Right lobe of liver (tissue), 4 donors: Measurements from ENCODE around the gene HOXD1.

Experiments used
- POLR2A ChIP-seq: fragments of 450-650 bp; IDR thresholded peaks from one replicate; pipeline ENCODE4 v1.6.1; 2017; ENCODE audit warnings: antibody characterized with exemption, mild to moderate bottlenecking
- TF ChIP-seq, protein P1 (sequence below), 4 donors: fragments of 200-600 bp in 3 of 4; fragments of 450-650 bp in 1 of 4; IDR thresholded peaks; one replicate each; pipeline versions ENCODE4 v1.5.1 to v1.8.0; 2016 to 2022; ENCODE audit warnings: antibody characterized with exemption in 4 of 4, mild to moderate bottlenecking in 2 of 4
- donor health status: DM: no; HTN: no; CAD: no.
- donor health status: DM: no; HTN: no; CAD: no.
- donor health status: DM: no; HTN: yes; CAD: no.

DNA sequence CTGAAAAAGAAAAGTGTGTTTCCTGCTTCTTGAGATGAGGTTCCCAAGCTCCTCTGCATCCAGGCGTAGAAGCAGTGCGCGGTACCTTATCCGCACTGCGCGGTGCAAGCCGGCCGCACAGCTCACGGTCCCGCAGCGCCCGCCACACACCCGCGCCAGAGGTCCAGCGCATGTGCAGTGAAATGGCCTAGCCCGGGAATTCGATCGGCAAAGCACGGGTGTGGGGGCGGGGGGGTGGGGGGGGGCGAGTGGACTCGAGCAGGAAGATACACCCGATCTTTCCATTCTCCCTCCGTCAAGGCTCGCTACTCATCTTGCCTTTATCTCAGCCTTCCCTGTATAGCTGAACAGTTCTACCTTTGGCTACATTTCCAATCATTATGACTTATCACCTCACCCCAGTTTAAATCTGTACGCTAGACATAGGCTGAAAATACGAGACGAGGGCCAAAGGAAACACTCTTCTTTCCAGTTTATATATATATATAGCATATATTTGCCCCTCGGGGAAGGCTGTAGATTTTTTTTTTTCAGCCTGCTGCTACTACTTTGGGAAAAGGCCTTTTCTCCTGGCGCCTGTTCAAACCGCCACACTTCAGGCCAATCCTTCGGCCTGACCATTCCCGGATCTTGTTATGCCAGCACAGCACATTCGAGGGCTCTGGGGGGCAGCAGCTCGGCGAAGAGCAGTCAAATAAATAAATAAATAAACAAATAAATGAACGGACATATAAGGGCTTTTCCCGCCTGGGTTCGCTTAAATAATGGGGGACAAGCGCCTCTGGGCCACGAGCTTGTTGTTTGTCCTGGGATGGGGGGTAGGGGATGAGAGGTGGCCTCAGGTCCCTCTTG is 48.6 kb upstream of the HOXD1 start:
- TF ChIP-seq, protein P1, sequence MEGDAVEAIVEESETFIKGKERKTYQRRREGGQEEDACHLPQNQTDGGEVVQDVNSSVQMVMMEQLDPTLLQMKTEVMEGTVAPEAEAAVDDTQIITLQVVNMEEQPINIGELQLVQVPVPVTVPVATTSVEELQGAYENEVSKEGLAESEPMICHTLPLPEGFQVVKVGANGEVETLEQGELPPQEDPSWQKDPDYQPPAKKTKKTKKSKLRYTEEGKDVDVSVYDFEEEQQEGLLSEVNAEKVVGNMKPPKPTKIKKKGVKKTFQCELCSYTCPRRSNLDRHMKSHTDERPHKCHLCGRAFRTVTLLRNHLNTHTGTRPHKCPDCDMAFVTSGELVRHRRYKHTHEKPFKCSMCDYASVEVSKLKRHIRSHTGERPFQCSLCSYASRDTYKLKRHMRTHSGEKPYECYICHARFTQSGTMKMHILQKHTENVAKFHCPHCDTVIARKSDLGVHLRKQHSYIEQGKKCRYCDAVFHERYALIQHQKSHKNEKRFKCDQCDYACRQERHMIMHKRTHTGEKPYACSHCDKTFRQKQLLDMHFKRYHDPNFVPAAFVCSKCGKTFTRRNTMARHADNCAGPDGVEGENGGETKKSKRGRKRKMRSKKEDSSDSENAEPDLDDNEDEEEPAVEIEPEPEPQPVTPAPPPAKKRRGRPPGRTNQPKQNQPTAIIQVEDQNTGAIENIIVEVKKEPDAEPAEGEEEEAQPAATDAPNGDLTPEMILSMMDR (IDR thresholded peaks at IDR 0.05), result no peak
- no peak for TF ChIP-seq POLR2A
